GM12891 (cell line): ENCODE measurements around the gene GNS.

Source experiments
- POLR2A ChIP-seq: IDR thresholded peaks from 2 replicates; pipeline ENCODE4 v1.6.1; 2011; ENCODE audit warnings: low read depth, low read length, control low read depth
- POLR2AphosphoS5 ChIP-seq: IDR thresholded peaks from 2 replicates; pipeline ENCODE4 v1.6.1; 2011; ENCODE audit warnings: low read depth, low read length, control low read depth
- POU2F2 ChIP-seq: IDR thresholded peaks from 2 replicates; pipeline ENCODE4 v1.6.1; 2011; ENCODE audit warnings: low read depth, mild to moderate bottlenecking, control low read depth, low read length, moderate library complexity

- TF ChIP-seq POLR2A: no peak
- TF ChIP-seq POLR2AphosphoS5: no peak
- TF ChIP-seq POU2F2: no peak
These were observed 52.3 kb downstream of the GNS start for GRCh38 chr12:64706857-64707256.
